Stimulated activated CD4-positive, alpha-beta T cell treated with anti-CD3 and anti-CD28 coated beads, TNF-alpha, amount 100 ng/mL, for 1 hour (primary cell): ENCODE data around the gene SYCN.

Experiments
- DNase-seq, 3 donors: peaks; one replicate each; pipeline ENCODE4 v3.0.0-alpha.2; 2020; ENCODE audit warnings: low read depth in 3 of 3, low spot score in 1 of 3

Gene SYCN

DNA sequence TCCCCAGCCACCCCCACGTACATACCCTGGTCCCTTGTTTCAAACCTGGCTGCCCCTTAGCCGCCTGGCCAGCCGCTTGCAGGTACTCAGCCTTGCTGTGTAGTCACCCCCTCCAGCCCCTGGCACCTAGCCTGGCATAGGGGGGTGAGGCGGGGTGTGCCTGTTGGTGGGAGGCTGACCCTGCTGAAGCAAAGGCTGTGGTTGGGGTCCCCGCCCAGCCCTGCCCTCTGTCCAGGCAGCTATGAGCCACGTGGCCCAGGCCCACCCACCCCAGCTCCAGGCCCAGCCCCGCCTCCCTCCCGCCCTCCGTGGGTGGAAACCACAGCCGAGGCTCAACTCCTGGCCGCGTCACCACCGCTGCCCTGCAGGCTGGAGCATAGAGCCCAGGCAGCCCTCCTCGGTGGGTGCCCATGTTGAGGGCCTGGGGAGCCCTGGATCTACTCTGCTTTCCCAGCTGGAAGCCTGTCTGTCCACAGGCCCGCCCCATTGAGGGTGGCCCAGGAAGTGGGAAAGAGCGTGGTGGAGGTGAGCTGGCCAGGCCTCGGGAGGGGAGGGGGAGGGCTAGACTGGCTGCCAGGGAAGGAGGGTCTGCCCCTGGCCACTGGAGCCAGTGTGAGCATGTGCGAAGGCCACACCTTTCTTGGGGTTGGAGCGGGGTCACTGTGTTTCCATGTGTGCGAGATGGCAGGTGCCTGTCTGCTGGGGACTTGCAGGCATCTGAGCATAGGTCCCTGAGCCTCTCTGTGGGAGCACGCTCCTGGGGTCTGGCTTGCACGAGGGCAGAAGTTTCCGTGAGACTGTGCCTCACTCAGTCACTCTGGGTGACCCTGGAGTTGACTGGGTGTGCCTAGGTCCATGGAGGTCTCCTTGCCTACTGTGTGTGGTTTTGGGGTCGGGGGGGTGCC, 47.5 kb downstream of the SYCN start:
- no peak for DNase-seq

GRCh38 chr19:39155741-39156140, 48.3 kb downstream of the SYCN start:
- DNase-seq = no peak

- no peak for DNase-seq
Measured at GRCh38 chr19:39155114-39155700, 48.9 kb downstream of the SYCN start.

DNA sequence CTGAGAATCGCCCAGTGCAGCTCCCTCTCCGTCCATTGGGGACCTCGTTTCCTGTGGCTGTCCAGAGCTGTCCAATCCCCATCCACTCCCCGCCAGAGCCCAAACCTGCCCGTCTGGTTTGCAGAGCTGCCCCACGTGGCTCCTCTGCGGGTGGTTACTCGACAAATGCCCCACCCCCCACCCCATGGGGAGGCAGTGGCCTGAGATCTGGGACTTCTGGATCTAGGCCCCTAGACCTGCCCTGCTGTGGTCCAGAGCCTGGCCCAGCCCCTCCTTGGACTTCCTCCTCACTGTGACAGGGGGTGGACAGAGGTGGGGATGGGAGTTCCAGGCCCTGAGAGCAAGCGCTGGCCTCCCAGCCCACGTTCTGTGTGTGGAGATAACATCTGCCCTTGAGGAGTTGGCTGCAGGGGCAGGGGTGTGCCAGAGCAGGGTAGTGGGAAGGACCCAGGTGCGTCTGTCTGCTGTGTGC, 49.4 kb downstream of the SYCN start:
- DNase-seq = no peak

DNA sequence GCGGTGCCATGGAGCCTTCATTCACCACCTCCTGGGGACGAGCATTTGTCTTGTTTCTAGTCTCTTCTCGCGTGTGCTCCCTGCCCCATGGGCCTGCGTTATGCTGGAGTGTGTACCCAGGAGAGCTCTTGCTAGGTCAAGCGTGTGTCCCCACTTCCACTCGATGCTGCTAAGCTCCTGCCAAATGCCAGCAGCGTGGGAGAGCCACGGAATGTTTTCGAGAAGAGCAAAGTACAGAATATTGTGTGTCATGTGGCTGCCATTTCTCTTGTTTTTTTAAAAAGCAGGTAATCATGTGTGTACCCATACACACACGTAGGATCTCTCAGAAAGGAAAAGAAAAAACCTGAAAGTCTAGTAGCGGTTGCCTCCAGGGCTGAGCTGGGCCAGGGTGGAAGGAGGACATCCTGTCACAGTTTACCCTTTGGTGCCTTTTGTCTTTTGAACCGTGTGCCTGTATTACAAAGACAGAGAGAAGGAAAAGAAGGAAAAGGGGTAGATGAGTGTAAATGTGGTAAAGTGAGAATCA, 49.9 kb downstream of the SYCN start:
- no peak for DNase-seq
